Measurements from ENCODE around the gene TNN.
"Not testable (repeated sequence)": the region's sequence is repeated elsewhere in the genome, so short reads cannot be mapped to it uniquely, and the experiment has no call there.

TNN gene

DNA sequence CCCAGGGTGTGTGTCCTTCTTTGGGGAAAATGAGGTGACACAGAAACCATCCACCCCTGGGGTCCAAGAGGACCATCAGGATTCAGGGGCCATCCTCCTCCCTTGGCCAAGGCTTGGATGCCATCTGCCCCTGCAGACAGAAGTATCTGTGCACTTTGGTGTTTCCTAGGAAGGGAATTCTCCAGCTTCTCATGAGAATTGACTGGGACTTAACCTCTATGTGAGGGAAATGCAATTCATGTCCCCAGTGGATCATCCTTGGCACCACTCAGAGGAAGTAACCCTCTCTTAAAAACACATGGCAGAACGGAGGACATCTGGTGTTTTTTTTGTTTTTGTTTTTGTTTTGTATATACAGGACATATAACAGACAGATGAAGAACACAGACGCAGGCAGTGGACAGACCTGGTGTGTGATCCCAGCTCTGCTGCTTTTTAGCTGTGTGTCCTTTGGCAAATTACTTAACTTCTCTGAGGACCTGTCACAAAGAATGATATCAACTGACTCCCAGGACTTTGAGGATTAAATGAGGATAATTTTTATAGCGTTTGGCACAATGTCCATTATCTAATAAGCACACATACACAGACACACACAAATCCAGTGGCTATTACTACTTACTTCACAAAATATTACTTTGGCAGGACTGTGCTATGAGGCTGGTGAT, 3.8 kb downstream of the TNN start:
- DNase-seq, result no peak

DNA sequence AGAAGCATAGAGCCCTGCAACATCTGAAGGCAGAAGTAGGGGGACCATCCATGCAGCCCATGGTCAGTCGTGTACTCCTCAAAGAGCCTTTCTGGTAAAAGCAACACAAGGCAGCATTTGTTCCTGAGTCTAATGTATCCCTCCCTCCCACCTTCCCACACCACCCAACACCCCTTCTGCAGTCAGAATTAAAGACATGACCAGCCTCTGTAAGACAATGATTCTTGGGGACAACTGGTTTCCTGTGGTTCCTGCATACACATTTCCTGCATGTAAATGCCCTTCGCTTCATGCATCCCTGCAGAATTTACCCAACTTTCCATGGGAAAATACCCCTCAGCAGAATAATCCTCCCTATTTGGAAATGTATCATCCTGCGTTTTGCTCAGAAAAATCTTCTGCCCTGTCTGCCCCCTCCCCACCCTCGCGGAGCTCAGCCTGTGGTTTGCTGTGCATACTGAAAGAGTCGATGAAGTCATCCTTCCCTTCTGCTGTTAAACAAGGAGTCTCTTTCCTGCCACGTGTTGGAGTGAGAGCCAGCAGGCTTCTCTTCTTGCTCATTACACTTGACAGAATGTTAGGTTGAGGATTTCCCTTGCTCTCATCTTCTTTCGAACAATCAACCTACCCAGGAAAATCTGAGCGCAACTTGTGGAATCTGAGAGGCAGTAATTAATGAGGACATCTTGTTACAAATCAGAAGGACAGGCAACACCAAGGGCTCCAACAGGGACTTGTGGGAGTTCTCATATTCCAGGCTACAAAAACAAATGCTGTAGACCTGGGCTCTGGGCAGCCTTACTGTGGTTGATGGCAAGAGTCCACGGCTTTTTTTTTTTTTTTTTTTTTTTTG, 4.7 kb downstream of the TNN start:
- DNase-seq, result peak; percentile 62

GRCh38 chr1:175073061-175073460, 5.4 kb downstream of the TNN start:
- DNase-seq, result no peak

DNA sequence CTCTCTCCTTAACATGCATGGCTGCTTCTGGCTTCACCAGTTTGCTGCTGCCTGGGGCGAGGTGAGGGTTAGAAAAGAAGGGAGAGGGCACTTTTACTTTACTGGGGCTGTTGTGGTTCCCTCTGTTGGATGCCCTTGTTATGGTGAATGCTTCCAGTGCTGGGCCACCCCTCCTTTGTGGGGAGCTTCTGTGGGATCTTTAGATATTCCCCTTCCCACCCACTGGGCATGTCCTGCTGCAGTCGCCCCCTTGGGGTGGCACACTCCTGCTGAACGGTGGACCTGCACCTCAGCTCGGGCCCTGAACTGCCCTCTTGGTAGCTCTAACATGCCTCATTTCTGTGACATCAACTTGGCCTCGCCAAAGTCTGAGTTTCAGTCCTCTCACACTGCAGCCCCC, 6.0 kb downstream of the TNN start:
- DNase-seq, result no peak

GRCh38 chr1:175075572-175076568, 8.2 kb downstream of the TNN start:
- no peak for DNase-seq

DNA sequence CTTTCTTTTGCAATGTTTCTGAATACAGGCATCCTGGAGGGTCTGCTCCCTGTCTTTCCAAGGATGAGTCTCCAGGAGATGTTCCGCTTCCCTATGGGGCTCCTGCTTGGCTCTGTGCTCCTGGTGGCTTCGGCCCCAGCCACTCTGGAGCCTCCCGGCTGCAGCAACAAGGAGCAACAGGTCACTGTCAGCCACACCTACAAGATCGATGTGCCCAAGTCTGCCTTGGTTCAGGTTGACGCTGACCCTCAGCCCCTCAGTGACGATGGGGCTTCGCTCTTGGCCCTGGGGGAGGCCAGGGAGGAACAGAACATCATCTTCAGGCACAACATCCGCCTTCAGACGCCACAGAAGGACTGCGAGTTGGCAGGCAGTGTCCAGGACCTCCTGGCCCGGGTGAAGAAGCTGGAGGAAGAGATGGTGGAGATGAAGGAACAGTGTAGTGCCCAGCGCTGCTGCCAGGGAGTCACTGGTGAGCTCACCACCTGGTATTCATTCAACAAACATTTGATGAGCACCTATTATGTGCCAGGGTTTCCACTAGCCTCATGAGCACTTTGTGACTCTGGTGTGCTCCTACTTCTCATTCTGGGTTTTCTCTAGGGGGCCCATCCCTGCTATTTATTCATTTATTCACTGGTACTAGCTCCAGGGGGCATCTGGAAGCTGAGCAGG, 9.9 kb downstream of the TNN start:
- DNase-seq, result no peak

- DNase-seq, result no peak
These were observed 11.0 kb downstream of the TNN start for GRCh38 chr1:175078629-175079028.

DNA sequence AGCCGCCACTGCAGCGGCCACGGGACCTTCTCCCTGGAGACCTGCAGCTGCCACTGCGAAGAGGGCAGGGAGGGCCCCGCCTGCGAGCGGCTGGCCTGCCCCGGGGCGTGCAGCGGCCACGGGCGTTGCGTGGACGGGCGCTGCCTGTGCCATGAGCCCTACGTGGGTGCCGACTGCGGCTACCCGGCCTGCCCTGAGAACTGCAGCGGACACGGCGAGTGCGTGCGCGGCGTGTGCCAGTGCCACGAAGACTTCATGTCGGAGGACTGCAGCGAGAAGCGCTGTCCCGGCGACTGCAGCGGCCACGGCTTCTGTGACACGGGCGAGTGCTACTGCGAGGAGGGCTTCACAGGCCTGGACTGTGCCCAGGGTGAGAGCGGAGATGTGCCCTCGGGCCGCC, 11.7 kb downstream of the TNN start:
- DNase-seq, result no peak

- DNase-seq, result no peak
These were observed 12.4 kb downstream of the TNN start for GRCh38 chr1:175080030-175080429.

DNA sequence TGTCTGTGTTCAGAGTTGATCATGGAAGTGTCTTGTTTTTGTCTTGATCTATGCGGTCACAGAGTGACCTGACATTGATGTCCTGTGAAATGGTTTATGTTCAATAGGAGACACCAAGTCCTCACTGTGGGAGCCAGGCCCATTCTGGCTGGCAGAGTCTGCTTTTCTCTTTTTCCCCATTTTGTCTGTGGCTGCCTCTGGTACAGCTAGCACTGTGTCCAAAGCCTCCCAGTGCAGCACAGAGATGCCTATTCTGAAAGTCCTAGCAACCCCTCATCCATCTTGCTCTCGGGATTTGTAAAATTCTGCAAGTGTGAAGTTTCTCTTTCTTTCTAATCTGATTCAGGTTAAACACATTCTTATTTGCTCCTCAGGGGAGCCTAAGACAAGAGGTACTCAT, 14.3 kb downstream of the TNN start:
- DNase-seq, result no peak

GRCh38 chr1:175088525-175088951, 20.9 kb downstream of the TNN start:
- DNase-seq, result no peak

DNA sequence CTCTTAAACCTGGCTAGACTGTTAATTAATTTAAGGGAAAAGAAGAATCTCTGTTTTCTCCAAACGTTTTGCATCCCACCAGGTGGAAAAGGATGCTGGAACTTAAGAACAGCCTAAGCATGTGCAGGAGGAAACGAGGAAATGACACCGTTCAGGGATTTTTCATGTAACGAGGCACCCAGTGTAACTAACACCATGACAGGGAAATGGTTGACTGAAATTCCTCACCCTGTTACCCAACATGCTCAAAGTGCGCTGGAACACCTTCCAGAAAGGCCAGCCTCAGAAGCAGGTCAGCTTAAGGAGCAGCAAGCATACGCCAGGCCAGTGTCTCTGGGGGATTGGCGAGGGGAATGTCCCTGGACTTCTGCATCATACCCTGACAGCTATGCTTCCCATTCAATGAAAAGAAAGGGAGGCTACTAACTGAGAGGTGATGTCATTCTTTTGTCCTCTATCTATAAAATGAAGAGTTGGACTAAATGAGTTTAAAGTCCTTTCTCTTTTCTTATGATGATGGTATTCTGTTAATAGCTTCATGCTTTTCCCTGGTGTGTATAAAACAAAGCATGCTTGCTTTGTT, 21.6 kb downstream of the TNN start:
- no peak for DNase-seq

DNA sequence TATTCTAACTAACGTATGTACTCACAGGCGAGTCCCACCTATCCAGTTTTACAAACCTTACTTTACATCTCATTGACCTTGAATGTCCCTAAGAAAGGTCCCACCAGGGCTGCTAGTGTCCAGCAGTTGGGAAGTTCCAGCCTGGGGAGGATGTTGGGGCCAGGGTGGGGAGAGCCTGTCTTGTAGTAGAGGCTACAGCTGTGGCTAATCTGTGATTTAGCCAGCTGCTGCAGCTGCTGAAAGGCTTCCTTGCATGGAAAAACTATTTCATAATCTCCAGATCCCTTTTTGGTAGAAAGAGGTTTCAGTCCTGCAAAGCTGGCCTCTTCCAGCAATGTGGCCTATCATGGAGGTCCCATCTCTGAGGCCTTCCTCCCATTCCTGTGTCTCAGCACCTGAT, 23.1 kb downstream of the TNN start:
- no peak for DNase-seq

DNA sequence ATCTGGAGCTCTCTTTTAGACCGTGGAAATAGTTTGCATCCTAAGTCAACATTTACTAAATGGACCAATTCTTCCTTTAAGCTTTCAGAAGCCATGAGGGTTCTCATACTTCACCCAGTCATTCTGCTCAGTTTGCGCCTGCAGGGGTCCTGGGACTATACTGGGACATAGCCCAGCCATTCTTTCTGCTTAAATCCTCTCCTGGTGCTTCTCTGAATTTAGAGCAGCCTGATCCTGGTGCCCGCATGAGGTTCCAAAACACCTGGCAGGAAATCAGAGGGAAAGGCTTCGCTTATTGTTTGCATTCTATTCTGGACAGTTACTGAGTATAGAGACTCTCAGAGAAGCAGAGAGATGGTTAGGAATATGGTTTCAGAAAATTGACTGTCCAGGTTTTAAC, 27.0 kb downstream of the TNN start:
- no peak for DNase-seq

GRCh38 chr1:175095069-175095468, 27.4 kb downstream of the TNN start:
- no peak for DNase-seq

DNA sequence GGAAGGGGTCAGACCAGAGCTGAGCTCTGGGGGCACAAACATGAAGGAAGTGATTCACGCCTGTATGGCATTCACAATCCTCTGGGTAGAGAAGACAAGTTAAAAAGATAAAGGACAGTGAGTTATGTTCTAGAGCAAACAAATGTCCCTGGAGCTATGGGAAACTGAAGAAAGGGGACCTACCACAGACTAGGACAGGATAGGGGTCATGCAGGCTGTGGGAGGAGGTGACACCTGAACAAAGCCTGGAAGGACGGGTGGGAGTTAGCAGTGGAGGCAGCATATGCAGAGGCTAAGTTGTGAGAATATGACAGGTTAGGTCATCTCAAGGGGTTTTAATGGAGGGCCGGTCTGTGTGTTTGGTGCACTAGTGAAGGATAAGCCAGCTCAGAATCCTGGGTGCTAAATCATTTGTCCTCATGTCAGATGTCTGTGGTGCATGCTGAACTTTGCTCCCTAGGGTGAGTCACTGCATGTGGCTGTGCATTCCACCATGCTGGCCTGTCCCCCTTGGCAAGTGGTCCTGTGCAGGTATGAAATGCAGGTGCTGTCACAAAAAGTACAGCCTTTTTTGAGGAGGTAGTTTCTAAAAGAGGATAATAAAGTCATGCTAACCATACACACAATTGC, 28.5 kb downstream of the TNN start:
- peak; percentile 63 for DNase-seq

DNA sequence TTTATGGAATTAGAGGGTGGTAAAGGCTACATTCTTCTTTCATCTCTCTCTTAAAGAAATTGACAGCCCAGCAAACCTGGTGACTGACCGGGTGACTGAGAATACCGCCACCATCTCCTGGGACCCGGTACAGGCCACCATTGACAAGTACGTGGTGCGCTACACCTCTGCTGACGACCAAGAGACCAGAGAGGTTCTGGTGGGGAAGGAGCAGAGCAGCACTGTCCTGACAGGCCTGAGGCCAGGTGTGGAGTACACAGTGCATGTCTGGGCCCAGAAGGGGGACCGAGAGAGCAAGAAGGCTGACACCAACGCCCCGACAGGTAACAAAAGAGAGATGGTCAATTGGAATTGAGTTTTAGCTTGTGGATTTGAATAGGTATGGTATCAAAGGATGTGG, 29.7 kb downstream of the TNN start:
- no peak for DNase-seq

GRCh38 chr1:175099916-175100315, 32.3 kb downstream of the TNN start:
- DNase-seq, result no peak

GRCh38 chr1:175102166-175102565, 34.5 kb downstream of the TNN start:
- peak; percentile 12 for DNase-seq

- not testable (repeated sequence) for DNase-seq
These were observed 38.9 kb downstream of the TNN start for GRCh38 chr1:175106536-175106935.

DNA sequence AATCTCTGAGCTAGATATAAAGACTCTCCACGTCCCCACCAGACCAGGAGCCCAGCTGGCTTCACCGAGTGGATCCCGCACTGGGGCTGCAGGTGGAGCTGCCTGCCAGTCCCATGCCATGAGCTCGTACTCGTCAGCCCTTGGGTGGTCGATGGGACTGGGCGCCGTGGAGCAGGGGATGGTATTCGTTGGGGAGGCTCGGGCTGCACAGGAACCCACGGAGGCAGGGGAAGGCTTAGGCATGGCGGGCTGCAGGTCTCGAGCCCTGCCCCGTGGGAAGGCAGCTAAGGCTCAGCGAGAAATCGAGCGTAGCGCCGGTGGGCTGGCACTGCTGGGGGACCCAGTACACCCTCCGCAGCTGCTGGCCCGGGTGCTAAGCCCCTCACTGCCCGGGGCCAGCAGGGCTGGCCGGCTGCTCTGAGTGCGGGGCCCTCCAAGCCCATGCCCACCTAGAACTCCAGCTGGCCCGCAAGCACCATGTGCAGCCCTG, 40.7 kb downstream of the TNN start:
- DNase-seq, result not testable (repeated sequence)

GRCh38 chr1:175114996-175115395, 47.4 kb downstream of the TNN start:
- no peak for DNase-seq
